Measurements from ENCODE around the gene NUMBL. TPM values are rescaled to one million over a fixed set of nuclear protein-coding genes. Genes with fewer than 3 reads are reported as not detected.

Gene NUMBL
- total RNA-seq, result 7.5 and 10.4 TPM in 2 replicates

DNA sequence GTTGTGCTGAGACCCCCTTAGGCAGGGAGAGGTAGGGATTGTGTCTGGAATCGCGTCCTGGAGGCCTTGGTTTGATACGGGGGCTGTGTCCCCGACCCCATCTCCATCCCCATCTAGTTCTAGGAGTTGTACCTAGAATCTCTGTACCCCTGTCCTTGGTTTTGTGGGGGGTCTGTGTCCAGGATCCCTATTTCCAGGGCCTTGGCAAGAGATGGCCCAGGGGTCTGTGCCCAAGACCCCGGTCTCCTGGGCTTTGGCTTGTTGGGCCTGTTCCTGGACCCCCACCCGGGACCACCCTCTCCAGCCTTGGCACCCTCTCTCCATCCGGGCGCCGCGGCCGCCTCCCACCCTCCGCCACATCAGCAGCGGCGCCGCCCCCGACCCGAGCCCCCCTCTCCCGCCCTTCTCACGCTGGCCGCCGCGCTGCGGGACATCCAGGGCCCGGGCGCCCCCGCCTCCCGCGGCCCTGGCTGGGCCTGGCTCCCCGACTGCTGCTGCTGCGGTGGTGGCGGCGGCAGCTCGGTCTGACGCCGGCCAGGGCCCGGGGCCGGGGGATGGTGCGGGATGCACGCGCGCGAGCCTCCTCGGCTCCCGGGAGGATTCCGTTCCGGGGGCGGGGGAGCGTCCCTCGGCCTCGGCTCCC lies at the start of gene NUMBL:
TSS of gene NUMBL (minus strand) at position 602 of the 643 bp plus-strand sequence. CDS start at position 434, 168 bp downstream.

DNA sequence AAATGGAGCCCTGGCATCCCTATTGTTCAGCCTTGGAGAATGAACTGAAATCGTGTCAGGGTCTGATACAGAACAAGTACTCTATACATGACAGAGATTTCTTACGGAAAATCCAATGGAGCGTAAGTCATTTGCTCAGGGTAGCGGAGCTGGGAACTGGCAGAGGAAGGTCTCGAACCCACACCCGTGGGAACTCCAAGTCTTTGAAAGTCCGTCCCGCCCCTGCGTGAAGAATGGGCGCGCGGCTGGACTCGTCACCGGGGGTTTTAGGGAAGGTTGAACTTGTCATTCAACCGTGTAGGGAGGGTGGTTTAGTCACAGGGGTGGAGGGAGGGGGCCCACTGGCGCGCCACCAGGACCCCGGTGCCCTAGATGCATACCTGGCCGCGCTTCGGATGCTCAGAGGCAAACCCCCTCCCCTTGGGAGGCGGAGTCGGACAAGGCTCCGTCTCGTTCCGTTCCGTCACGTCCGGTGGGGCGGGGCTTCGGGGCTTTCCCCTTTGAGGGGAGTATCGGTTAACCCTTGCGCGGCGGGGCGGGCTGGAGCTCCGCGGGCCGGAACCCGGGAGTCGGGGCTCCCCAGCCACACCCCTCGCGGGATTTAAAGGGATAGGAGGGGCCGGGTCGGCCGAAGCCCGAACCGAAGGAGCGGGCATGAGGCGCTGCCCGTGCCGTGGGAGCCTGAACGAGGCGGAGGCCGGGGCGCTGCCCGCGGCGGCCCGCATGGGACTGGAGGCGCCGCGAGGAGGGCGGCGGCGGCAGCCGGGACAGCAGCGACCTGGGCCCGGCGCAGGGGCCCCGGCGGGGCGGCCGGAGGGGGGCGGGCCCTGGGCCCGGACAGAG lies 26.3 kb upstream of the NUMBL start, which contains the start of the genes COQ8B and ITPKC:
TSS of gene COQ8B (minus strand) at position 405 of the 843 bp plus-strand sequence. CDS start 2,254 bp downstream, outside the sequence.
TSS of gene ITPKC (plus strand) at position 631 of the 843 bp plus-strand sequence. CDS start at position 655, 24 bp downstream.

Other genes starting within 250 kb of the NUMBL start
- 22.1 and 32.7 TPM in 2 replicates for gene SERTAD3, start 246.3 kb downstream of the NUMBL start, total RNA-seq
- 39.4 and 53.0 TPM in 2 replicates for gene BLVRB, start 224.9 kb downstream of the NUMBL start, total RNA-seq
- under 0.01 TPM in 1 of 2 replicates, not detected in the other for gene SPTBN4, start 223.7 kb downstream of the NUMBL start, total RNA-seq
- gene SHKBP1, start 113.8 kb downstream of the NUMBL start, total RNA-seq, result 20.6 and 24.3 TPM in 2 replicates
- gene LTBP4, start 89.3 kb downstream of the NUMBL start, total RNA-seq, result 19.9 and 21.7 TPM in 2 replicates
- gene COQ8B, start 26.2 kb upstream of the NUMBL start, total RNA-seq, result 16.7 and 20.5 TPM in 2 replicates
- gene ITPKC, start 26.5 kb upstream of the NUMBL start, total RNA-seq, result 16.7 and 21.3 TPM in 2 replicates
- 0.34 and 0.43 TPM in 2 replicates for gene ACTMAP, start 59.8 kb upstream of the NUMBL start, total RNA-seq
- 25.8 and 31.5 TPM in 2 replicates for gene SNRPA, start 60.6 kb upstream of the NUMBL start, total RNA-seq
- not detected in 2 replicates for gene MIA, start 84.9 kb upstream of the NUMBL start, total RNA-seq
- 9.5 and 12.8 TPM in 2 replicates for gene RAB4B, start 87.6 kb upstream of the NUMBL start, total RNA-seq
- gene EGLN2, start 108.5 kb upstream of the NUMBL start, total RNA-seq, result 119 and 126 TPM in 2 replicates
- gene CYP2A6, start 159.8 kb upstream of the NUMBL start, total RNA-seq, result not detected in 2 replicates
- not detected in 2 replicates for gene CYP2A7, start 191.6 kb upstream of the NUMBL start, total RNA-seq